SH-SY5Y (cell line): Measurements from ENCODE around the gene FAM168A.

Source experiments
- GATA2 ChIP-seq: IDR thresholded peaks from 2 replicates; pipeline ENCODE4 v1.6.1; 2011; ENCODE audit warnings: mild to moderate bottlenecking, low read depth, low read length
- GATA3 ChIP-seq: IDR thresholded peaks from 2 replicates; pipeline ENCODE4 v1.6.1; 2011; ENCODE audit warnings: low read depth, mild to moderate bottlenecking, low read length, moderate library complexity

DNA sequence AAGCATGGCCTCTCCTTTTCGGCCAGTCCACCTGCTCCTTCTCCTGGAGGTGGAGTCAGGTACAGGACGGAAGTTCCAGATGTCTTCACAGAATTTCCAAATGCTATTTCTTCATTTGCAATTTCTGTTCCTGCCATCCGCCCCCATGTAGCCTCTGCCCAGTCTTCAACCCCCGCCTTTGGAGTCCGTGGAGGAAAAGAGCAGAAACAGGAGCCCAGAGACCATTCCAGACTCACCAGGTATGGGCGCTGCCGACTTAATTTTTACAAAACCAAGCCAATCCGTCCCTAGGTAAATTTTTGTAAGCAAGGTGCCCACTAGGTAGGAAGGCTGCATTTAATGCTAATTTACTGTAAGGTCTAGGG lies 192.8 kb downstream of the FAM168A start:
- TF ChIP-seq GATA3 (no peak), GATA2 (no peak)
